Upper lobe of right lung (tissue), 1 donor: ENCODE results near the gene WSCD1. TPM values are rescaled to one million over a fixed set of nuclear protein-coding genes. Genes with fewer than 3 reads are reported as not detected.

ENCODE experiments used
- ATAC-seq: fragments of 200-7000 bp; cut with Tn5 transposase; one replicate; pipeline ENCODE4 v1.9.1; 2020; ENCODE audit warnings: mild to moderate bottlenecking, moderate library complexity
- DNase-seq: peaks from one replicate; pipeline ENCODE4 v3.0.0-alpha.2; 2020
- H3K27ac ChIP-seq: fragments of 200-600 bp; one replicate; pipeline ENCODE4 v1.8.0; 2022
- H3K27me3 ChIP-seq: fragments of 200-600 bp; one replicate; pipeline ENCODE4 v1.8.0; 2022; ENCODE audit warnings: mild to moderate bottlenecking
- H3K36me3 ChIP-seq: fragments of 200-600 bp; one replicate; pipeline ENCODE4 v1.8.0; 2022
- H3K4me1 ChIP-seq: fragments of 200-600 bp; one replicate; pipeline ENCODE4 v1.8.0; 2022
- H3K4me3 ChIP-seq: fragments of 200-600 bp; one replicate; pipeline ENCODE4 v1.8.0; 2022; ENCODE audit warnings: mild to moderate bottlenecking
- H3K9me3 ChIP-seq: fragments of 200-600 bp; one replicate; pipeline ENCODE4 v1.8.0; 2022
- intact Hi-C: fragments of 100-400 bp; cut with DNase I; formaldehyde crosslinking; loops from one replicate; pipeline ENCODE4 v1.11.0; 2022
- total RNA-seq: library from RNA; stranded (reverse); fragmentation: NEBNext Ultra II Directional; extraction: Animal tissue kit (Norgen Biotek cat#: 25700); gene quantifications from one replicate; pipeline ENCODE4 v1.2.1, GENCODE V29; 2021
- TF ChIP-seq, protein P1 (sequence below): fragments of 200-600 bp; IDR thresholded peaks from one replicate; pipeline ENCODE4 v1.8.0; 2022; ENCODE audit warnings: antibody characterized with exemption
- donor health status: DM: no; HTN: yes; CAD: no; lungs with severe emphysema.

Gene WSCD1
- total RNA-seq, 1 donor from 2014 or later, result 7.7 TPM

- DNase-seq (no peak), ATAC-seq (no peak)
- Histone ChIP-seq H3K27me3 (no peaks in the 10 kb centered on the region), H3K4me1 (no peaks in the 10 kb centered on the region), H3K4me3 (no peak overlapping the region), H3K36me3 (no peaks in the 10 kb centered on the region), H3K9me3 (no peaks in the 10 kb centered on the region), H3K27ac (no peak overlapping the region)
- TF ChIP-seq, protein P1, sequence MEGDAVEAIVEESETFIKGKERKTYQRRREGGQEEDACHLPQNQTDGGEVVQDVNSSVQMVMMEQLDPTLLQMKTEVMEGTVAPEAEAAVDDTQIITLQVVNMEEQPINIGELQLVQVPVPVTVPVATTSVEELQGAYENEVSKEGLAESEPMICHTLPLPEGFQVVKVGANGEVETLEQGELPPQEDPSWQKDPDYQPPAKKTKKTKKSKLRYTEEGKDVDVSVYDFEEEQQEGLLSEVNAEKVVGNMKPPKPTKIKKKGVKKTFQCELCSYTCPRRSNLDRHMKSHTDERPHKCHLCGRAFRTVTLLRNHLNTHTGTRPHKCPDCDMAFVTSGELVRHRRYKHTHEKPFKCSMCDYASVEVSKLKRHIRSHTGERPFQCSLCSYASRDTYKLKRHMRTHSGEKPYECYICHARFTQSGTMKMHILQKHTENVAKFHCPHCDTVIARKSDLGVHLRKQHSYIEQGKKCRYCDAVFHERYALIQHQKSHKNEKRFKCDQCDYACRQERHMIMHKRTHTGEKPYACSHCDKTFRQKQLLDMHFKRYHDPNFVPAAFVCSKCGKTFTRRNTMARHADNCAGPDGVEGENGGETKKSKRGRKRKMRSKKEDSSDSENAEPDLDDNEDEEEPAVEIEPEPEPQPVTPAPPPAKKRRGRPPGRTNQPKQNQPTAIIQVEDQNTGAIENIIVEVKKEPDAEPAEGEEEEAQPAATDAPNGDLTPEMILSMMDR, result no peak
- intact Hi-C loops, result no loop called here
Observed at GRCh38 chr17:6094453-6094852, 24.3 kb downstream of the WSCD1 start.

- H3K4me3 ChIP-seq, result no peak overlapping the region
- no peak overlapping the region for H3K27ac ChIP-seq
- H3K9me3 ChIP-seq, result no peaks in the 10 kb centered on the region
- DNase-seq (peak; percentile 31), ATAC-seq (no peak)
- intact Hi-C loops, result no loop called here
- no peaks in the 10 kb centered on the region for H3K27me3 ChIP-seq
- no peaks in the 10 kb centered on the region for H3K4me1 ChIP-seq
- TF ChIP-seq, protein P1, result no peak
- H3K36me3 ChIP-seq, result no peaks in the 10 kb centered on the region
Observed at GRCh38 chr17:6094926-6095325, 24.7 kb downstream of the WSCD1 start.

- TF ChIP-seq, protein P1, result no peak
- Histone ChIP-seq H3K27ac (no peak overlapping the region), H3K9me3 (no peaks in the 10 kb centered on the region), H3K27me3 (no peaks in the 10 kb centered on the region), H3K36me3 (no peaks in the 10 kb centered on the region), H3K4me3 (no peak overlapping the region), H3K4me1 (no peaks in the 10 kb centered on the region)
- no peak for ATAC-seq
- DNase-seq, result peak; percentile 26
- intact Hi-C loops, result no loop called here
Observed at GRCh38 chr17:6095501-6095900, 25.3 kb downstream of the WSCD1 start.

GRCh38 chr17:6096201-6097004 is 26.2 kb downstream of the WSCD1 start:
- Histone ChIP-seq H3K36me3 (no peaks in the 10 kb centered on the region), H3K27ac (no peak overlapping the region), H3K9me3 (no peaks in the 10 kb centered on the region), H3K4me3 (no peak overlapping the region), H3K27me3 (no peaks in the 10 kb centered on the region), H3K4me1 (no peaks in the 10 kb centered on the region)
- DNase-seq, result peak; percentile 59
- intact Hi-C loops, result no loop called here
- no peak for ATAC-seq
- TF ChIP-seq, protein P1, result no peak

DNA sequence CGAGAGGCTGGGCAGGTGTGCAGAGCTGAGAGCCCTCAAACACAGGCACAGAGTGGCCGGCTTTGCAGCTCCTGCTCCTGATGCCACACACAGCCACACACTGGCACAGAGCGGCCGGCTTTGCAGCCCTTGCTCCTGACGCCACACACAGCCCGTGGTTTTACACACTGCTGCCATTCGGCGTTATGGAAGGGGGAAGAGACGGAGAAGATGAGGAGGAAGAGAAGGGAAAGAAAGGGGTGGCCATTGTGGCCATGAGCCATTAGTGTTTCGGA is 26.8 kb downstream of the WSCD1 start:
- Histone ChIP-seq H3K4me3 (no peak overlapping the region), H3K36me3 (no peaks in the 10 kb centered on the region), H3K4me1 (no peaks in the 10 kb centered on the region), H3K27ac (no peak overlapping the region), H3K9me3 (no peaks in the 10 kb centered on the region), H3K27me3 (no peaks in the 10 kb centered on the region)
- DNase-seq, result no peak
- intact Hi-C loops, result no loop called here
- no peak for ATAC-seq
- TF ChIP-seq, protein P1, result no peak
